Prostate gland (tissue), 2 donors: ENCODE results near the gene EP400.
"Not testable (repeated sequence)": the region's sequence is repeated elsewhere in the genome, so short reads cannot be mapped to it uniquely, and the experiment has no call there.

Source experiments
- CTCF ChIP-seq, 4 experiments: fragments of 200-600 bp in 2 of 4; fragments of 450-650 bp in 2 of 4; sonication (generic) in 2 of 4; IDR thresholded peaks; 1 replicate in 3 of 4; 2 replicates in 1 of 4; pipeline ENCODE4 v1.5.1; 2016 to 2019; ENCODE audit warnings: antibody characterized with exemption in 4 of 4, mild to moderate bottlenecking in 2 of 4, moderate library complexity in 2 of 4
- POLR2A ChIP-seq: fragments of 450-650 bp; IDR thresholded peaks from one replicate; pipeline ENCODE4 v1.6.1; 2016; ENCODE audit warnings: antibody characterized with exemption, mild to moderate bottlenecking
- POLR2AphosphoS5 ChIP-seq: sonication (generic); formaldehyde crosslinking; IDR thresholded peaks from one replicate; pipeline ENCODE4 v1.6.1; 2017; ENCODE audit warnings: antibody characterized with exemption

- TF ChIP-seq CTCF (IDR thresholded peaks at IDR 0.05); POLR2AphosphoS5; POLR2A: not testable (repeated sequence)
Observed at GRCh38 chr12:131960590-131961325, 11.0 kb downstream of the EP400 start.
